GM12873 (cell line): ENCODE measurements around the gene ERGIC1.

ENCODE experiments used
- TF ChIP-seq, protein P1 (sequence below): IDR thresholded peaks from 2 replicates; pipeline ENCODE4 v1.5.1; 2012; ENCODE audit warnings: low read depth, mild to moderate bottlenecking, moderate library complexity, low read length, control low read depth; ENCODE audit not compliant: insufficient read depth; ENCODE audit errors: missing control alignments

ERGIC1 gene

DNA sequence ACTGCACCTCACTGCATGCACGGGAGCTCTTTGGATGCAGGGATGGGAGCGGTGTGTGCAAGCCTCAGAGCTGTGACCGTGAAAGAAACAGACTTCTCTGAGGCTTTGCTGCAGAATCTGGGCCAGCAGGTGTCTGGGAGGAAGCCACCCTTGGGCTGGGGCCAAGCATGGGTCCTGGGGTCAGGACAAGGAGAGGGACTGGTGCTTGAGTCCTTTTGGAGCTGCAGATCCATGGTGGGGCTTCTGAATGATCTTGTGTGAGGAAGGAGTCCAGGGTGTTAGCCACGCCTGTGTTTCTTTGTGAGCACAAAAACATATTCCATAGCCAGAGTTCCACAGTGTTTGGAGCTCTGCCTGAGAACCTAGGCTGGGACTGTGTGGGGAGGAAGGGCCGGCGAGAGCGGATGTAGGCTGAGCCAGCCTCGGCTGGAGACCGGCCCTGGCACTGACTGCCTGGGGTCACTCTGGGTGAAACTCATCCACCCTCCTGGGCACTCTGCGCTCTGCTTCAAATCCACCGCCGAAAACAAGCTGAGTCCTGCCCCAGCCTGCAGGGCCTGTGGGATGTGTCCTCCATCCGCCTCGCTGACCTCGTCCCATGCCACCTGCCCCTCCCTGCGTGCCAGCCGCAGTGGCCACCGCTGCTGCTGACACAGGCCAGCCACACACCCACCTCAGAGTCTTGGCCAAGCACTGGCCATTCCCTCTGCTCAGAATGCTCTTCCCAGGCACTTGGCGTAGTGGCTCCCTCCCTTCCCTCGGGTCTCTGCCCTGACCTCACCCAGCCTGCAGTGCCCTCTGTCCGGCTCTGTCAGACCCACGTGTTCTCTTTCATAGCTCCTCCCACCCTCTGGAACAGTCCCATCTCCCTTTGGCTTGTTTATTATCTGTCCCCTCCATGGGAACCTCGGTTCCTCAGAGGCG is 26.7 kb downstream of the ERGIC1 start:
- TF ChIP-seq, protein P1, sequence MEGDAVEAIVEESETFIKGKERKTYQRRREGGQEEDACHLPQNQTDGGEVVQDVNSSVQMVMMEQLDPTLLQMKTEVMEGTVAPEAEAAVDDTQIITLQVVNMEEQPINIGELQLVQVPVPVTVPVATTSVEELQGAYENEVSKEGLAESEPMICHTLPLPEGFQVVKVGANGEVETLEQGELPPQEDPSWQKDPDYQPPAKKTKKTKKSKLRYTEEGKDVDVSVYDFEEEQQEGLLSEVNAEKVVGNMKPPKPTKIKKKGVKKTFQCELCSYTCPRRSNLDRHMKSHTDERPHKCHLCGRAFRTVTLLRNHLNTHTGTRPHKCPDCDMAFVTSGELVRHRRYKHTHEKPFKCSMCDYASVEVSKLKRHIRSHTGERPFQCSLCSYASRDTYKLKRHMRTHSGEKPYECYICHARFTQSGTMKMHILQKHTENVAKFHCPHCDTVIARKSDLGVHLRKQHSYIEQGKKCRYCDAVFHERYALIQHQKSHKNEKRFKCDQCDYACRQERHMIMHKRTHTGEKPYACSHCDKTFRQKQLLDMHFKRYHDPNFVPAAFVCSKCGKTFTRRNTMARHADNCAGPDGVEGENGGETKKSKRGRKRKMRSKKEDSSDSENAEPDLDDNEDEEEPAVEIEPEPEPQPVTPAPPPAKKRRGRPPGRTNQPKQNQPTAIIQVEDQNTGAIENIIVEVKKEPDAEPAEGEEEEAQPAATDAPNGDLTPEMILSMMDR, result no peak

DNA sequence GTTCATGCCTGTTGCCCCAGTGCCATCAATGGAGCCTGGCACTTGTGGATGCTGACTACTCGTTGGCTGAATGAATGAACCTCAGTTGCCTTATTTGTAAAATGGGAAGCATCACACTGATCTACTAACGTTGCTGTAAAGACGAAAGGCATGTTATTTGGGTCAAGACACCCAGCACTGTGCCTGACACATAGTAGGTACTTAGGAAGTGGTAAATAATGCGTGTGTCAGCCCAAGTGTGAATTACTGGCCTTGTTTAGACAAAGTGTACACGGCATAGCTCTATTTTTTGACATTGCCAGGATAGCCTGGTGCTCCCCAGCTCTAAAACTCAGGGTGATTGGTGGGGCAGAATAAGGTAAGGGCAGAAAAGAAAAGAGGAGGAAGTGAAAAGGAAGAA is 27.4 kb downstream of the ERGIC1 start:
- TF ChIP-seq, protein P1, result no peak

DNA sequence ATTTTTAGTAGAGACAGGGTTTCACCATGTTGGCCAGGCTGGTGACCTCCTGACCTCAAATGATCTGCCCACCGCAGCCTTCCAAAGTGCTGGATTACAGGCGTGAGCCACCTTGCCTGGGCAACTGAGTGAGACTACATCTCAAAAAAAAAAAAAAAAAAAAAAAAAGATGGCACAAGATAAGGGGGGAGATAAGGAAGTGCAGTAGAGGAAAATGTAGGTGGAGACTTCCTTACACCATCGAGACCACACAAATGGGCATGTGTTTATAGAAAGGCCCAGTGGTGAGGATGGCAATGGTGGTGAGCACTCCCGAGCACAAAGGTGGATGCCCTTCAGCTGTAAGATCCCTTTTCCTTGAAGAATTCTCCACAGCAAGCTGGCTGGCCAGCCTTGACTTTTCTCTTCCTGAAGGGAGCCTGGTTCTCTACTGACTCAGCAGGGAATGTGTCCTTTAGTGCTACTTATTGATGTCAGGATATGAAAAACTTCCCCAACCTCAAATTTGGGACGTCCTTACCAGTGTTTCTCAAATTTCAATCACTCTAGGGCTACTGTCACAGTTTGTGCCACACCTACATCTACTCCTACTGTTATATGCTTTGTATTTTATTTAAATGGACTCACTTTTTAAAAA is 28.2 kb downstream of the ERGIC1 start:
- TF ChIP-seq, protein P1, result no peak

DNA sequence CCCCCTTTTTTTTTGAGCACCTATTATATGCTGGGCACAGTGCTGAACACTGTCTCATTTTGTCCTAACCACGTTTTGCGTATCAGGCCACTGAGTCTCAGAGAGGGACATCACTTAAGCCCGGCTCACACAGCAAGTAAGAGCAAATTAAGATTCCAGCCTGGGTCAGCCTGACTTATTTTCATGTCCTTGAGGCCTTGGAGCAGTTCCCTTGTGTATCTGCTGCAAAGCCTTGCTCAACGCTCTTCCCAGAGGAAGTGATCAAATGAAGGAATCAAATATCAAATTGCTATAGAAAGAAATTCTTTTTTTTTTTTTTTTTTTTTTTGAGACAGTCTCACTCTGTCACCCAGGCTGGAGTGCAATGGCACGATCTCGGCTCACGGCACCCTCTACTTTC is 30.7 kb downstream of the ERGIC1 start:
- TF ChIP-seq, protein P1, result no peak

DNA sequence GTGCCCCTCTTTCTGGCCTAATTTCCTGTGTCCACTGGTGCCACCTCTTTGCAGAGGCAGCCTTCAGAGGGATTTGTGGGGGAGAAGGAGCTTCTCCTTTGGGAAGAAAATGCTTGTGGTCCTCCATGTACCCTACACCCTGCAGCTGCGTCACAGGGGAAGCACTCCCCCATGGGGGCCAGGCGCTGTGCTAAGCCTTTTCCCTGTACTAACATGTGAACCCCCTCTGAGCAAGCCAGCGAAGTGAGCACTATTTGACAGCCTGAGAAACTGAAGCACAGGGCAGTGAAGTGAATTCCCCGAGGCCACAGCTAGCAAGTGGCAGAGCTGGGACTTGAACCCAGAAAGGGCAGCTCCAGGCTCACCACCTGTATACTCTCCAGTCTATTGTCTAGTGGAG is 32.3 kb downstream of the ERGIC1 start:
- TF ChIP-seq, protein P1, result no peak

DNA sequence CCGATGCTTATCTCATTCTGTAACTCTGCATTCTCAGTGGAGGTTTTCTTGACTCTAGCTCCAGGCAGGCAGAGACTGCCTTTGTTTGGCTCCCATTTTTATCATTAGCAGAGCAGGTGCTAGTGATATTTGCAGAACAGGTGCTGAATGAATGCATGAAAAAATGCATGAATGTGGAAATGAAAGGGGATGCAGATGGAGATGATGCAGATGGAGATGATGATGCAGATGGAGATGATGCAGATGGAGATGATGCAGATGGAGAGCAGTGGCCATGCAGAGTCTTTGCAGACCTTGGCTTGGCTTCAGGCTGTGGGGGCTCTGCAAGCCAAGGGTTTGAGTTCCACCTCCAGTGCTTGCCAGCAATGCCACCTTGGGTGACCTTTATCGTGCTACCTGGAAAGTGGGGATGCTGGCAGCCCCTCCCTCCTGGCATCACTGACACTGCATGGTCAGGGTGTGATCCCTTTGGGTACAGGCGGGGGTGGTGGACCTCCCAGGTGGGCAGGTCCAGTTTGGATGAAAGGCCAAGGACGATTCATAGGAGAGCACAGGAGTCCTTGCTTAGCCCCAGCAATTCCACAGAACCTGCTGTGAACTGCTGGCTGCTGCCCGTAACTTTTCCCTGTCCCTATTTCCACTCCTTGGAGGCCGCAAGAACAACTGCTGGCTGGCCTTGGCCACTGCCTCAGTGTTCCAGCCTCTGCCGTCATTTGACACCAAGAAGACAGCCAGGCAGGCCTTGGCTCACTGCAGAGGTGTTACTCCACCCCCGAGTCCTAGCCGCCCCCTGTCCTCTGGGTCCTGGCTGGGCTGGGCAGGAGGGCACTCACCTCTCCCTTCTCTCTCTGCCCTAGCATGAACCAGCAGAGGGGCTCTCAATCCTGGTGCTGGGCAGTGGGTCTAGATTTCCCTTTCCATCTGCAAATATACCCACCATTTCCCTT is 33.0 kb downstream of the ERGIC1 start:
- TF ChIP-seq, protein P1, result no peak
